GM12872 (cell line): ENCODE measurements around the gene PTPRM.

Experiments used
- CTCF ChIP-seq: IDR thresholded peaks from 3 replicates; pipeline ENCODE4 v1.5.1; 2011; ENCODE audit warnings: low read depth, mild to moderate bottlenecking, low read length, moderate library complexity; ENCODE audit not compliant: insufficient read depth

PTPRM gene

GRCh38 chr18:8133032-8133431, 565.9 kb downstream of the PTPRM start:
- no peak for TF ChIP-seq CTCF

GRCh38 chr18:8133888-8134287, 566.8 kb downstream of the PTPRM start:
- TF ChIP-seq CTCF = no peak

GRCh38 chr18:8139127-8139527, 572.0 kb downstream of the PTPRM start:
- no peak for TF ChIP-seq CTCF

GRCh38 chr18:8139891-8140406, 572.8 kb downstream of the PTPRM start:
- no peak for TF ChIP-seq CTCF

- no peak for TF ChIP-seq CTCF
Observed at GRCh38 chr18:8140841-8141501, 573.9 kb downstream of the PTPRM start.

GRCh38 chr18:8142131-8142711, 575.1 kb downstream of the PTPRM start:
- no peak for TF ChIP-seq CTCF

GRCh38 chr18:8142932-8143331, 575.8 kb downstream of the PTPRM start:
- TF ChIP-seq CTCF = no peak
